H1 (cell line): ENCODE results near the gene AGBL5. TPM values are rescaled to one million over a fixed set of nuclear protein-coding genes. Genes with fewer than 3 reads are reported as not detected.

Source experiments
- CTCF ChIA-PET: fragments of 300-600 bp; sonication (Branson Sonifier 250); formaldehyde crosslinking; loops from one replicate; lab custom pipeline; 2021; ENCODE audit not compliant: partially characterized antibody; lab: Charles Lee
- POLR2A ChIA-PET: fragments of 300-600 bp; sonication (Branson Sonifier 250); formaldehyde crosslinking; loops from one replicate; lab custom pipeline; 2021; ENCODE audit warnings: inconsistent platforms; ENCODE audit not compliant: partially characterized antibody; lab: Charles Lee
- DNase-seq, 2 experiments: peaks; one replicate each; pipeline versions ENCODE4 v3.0.0 to v3.0.0-alpha.2; 2010 to 2022; ENCODE audit warnings: low spot score in 2 of 2, low read depth in 1 of 2, mixed read lengths in 1 of 2
- FAIRE-seq: peaks from 2 replicates; lab custom pipeline; 2011; peaks lifted over from hg19 to GRCh38; lab: Jason Lieb, UNC
- H2AFZ ChIP-seq: 2 replicates; pipeline ENCODE4 v1.8.1; 2012; ENCODE audit warnings: low read length, inconsistent platforms
- H2AK5ac ChIP-seq: 2 replicates; pipeline ENCODE4 v1.6.1; 2013; ENCODE audit warnings: low read depth, low read length
- H2BK120ac ChIP-seq: replicated peaks from 2 replicates; pipeline ENCODE3; 2013; ENCODE audit warnings: low read depth, low read length, inconsistent platforms
- H2BK12ac ChIP-seq: 2 replicates; pipeline ENCODE4 v1.6.1; 2013; ENCODE audit warnings: low read depth, low read length
- H2BK15ac ChIP-seq: 2 replicates; pipeline ENCODE4 v1.6.1; 2013; ENCODE audit warnings: low read length
- H2BK20ac ChIP-seq: 2 replicates; pipeline ENCODE4 v1.6.1; 2013; ENCODE audit warnings: low read length
- H2BK5ac ChIP-seq: 2 replicates; pipeline ENCODE4 v1.6.1; 2013; ENCODE audit warnings: low read depth, low read length
- H3K14ac ChIP-seq: 2 replicates; pipeline ENCODE4 v1.6.1; 2013; ENCODE audit warnings: inconsistent platforms; ENCODE audit not compliant: insufficient read length
- H3K18ac ChIP-seq: 2 replicates; pipeline ENCODE4 v1.6.1; 2013; ENCODE audit warnings: low read length; ENCODE audit errors: extremely low read depth
- H3K23ac ChIP-seq: 2 replicates; pipeline ENCODE4 v1.6.1; 2013; ENCODE audit warnings: inconsistent platforms; ENCODE audit not compliant: insufficient read length
- H3K23me2 ChIP-seq: 2 replicates; pipeline ENCODE4 v1.6.1; 2013; ENCODE audit warnings: low read depth, low read length
- H3K27ac ChIP-seq: 2 replicates; pipeline ENCODE4 v1.6.1; 2011; ENCODE audit warnings: low read depth, low read length, inconsistent platforms
- H3K27me3 ChIP-seq, 4 experiments: replicated peaks in 1 of 4; 1 replicate in 1 of 4; 2 replicates in 3 of 4; pipeline versions ENCODE4 v1.6.1 to v1.8.1; 2011 to 2013; ENCODE audit warnings: low read length in 3 of 4, mild to moderate bottlenecking in 3 of 4, inconsistent platforms in 2 of 4, mixed read lengths in 2 of 4, moderate library complexity in 1 of 4; ENCODE audit not compliant: control insufficient read depth in 3 of 4, insufficient read depth in 3 of 4; ENCODE audit errors: extremely low read depth in 1 of 4
- H3K36me3 ChIP-seq, 4 experiments: 2 replicates each; pipeline versions ENCODE4 v1.6.1 to v1.8.1; 2011 to 2013; ENCODE audit warnings: mild to moderate bottlenecking in 4 of 4, low read length in 3 of 4, moderate library complexity in 2 of 4, control low read depth in 1 of 4, inconsistent platforms in 1 of 4; ENCODE audit not compliant: insufficient read depth in 4 of 4, control insufficient read depth in 2 of 4
- H3K4ac ChIP-seq: replicated peaks from 2 replicates; pipeline ENCODE3; 2013; ENCODE audit warnings: low read length, low read depth, mixed read lengths, inconsistent platforms; ENCODE audit not compliant: insufficient read length
- H3K4me1 ChIP-seq, 4 experiments: replicated peaks in 1 of 4; 1 replicate in 1 of 4; 2 replicates in 3 of 4; pipeline versions ENCODE4 v1.6.1 to v1.8.1; 2011 to 2013; ENCODE audit warnings: low read length in 3 of 4, inconsistent platforms in 2 of 4, mixed read lengths in 1 of 4; ENCODE audit not compliant: insufficient read depth in 4 of 4, control insufficient read depth in 3 of 4
- H3K4me2 ChIP-seq, 2 experiments: 2 replicates each; pipeline versions ENCODE4 v1.6.1 to v1.8.1; 2011 to 2013; ENCODE audit warnings: low read depth in 2 of 2, low read length in 2 of 2, control low read depth in 1 of 2, inconsistent platforms in 1 of 2, mild to moderate bottlenecking in 1 of 2; ENCODE audit not compliant: insufficient read depth in 1 of 2
- H3K4me3 ChIP-seq, 4 experiments: fragments of 200-600, 300-600 bp in 1 of 4; sonication (generic), shearing (Covaris generic), sonication (Bioruptor Twin) in 1 of 4; 2 replicates each; pipeline versions ENCODE4 v1.5.1 to v1.8.1; 2011 to 2016; ENCODE audit warnings: low read length in 4 of 4, low read depth in 3 of 4, control low read depth in 2 of 4, inconsistent platforms in 2 of 4, mild to moderate bottlenecking in 2 of 4, mixed read lengths in 1 of 4, moderate library complexity in 1 of 4; ENCODE audit not compliant: insufficient read depth in 2 of 4; ENCODE audit errors: extremely low read depth in 1 of 4
- H3K56ac ChIP-seq: replicated peaks from 2 replicates; pipeline ENCODE3; 2013; ENCODE audit warnings: low read depth, mild to moderate bottlenecking, mixed read lengths, low read length, inconsistent platforms; ENCODE audit not compliant: insufficient read length
- H3K79me1 ChIP-seq: 2 replicates; pipeline ENCODE4 v1.6.1; 2013; ENCODE audit warnings: low read depth, low read length, control low read depth
- H3K79me2 ChIP-seq, 2 experiments: 2 replicates each; pipeline versions ENCODE4 v1.6.1 to v1.8.1; 2012 to 2013; ENCODE audit warnings: low read length in 2 of 2, mild to moderate bottlenecking in 2 of 2, inconsistent platforms in 1 of 2; ENCODE audit not compliant: insufficient read depth in 2 of 2, control insufficient read depth in 1 of 2
- H3K9ac ChIP-seq, 4 experiments: replicated peaks in 1 of 4; 1 replicate in 1 of 4; 2 replicates in 3 of 4; pipeline versions ENCODE4 v1.6.1 to v1.8.1; 2011 to 2013; ENCODE audit warnings: low read depth in 3 of 4, low read length in 3 of 4, control low read depth in 2 of 4, mild to moderate bottlenecking in 2 of 4, moderate library complexity in 2 of 4, inconsistent platforms in 1 of 4; ENCODE audit errors: extremely low read depth in 1 of 4
- H3K9me3 ChIP-seq, 2 experiments: 2 replicates each; pipeline versions ENCODE4 v1.6.1 to v1.8.1; 2012 to 2013; ENCODE audit warnings: mild to moderate bottlenecking in 2 of 2, moderate library complexity in 2 of 2, control low read depth in 1 of 2, inconsistent platforms in 1 of 2, low read depth in 1 of 2, low read length in 1 of 2, mixed read lengths in 1 of 2; ENCODE audit not compliant: insufficient read depth in 2 of 2
- H4K20me1 ChIP-seq, 2 experiments: replicated peaks in 1 of 2; 2 replicates each; pipeline versions ENCODE3 to v1.8.1; 2011 to 2013; ENCODE audit warnings: inconsistent platforms in 2 of 2, low read length in 2 of 2, mild to moderate bottlenecking in 1 of 2; ENCODE audit not compliant: insufficient read depth in 2 of 2, control insufficient read depth in 1 of 2
- H4K5ac ChIP-seq: 2 replicates; pipeline ENCODE4 v1.6.1; 2013; ENCODE audit warnings: low read length, low read depth, mixed read lengths, inconsistent platforms; ENCODE audit not compliant: insufficient read length
- H4K8ac ChIP-seq: 2 replicates; pipeline ENCODE4 v1.8.0; 2013; ENCODE audit warnings: mild to moderate bottlenecking, moderate library complexity, low read length, inconsistent platforms; ENCODE audit not compliant: insufficient read depth; ENCODE audit errors: extremely low read depth
- H4K91ac ChIP-seq: replicated peaks from 2 replicates; pipeline ENCODE3; 2013; ENCODE audit warnings: low read length, mixed read lengths, inconsistent platforms; ENCODE audit not compliant: insufficient read length
- CBX8 ChIP-seq: fragments of 300-800, 300-1000 bp; sonication (generic); IDR thresholded peaks from 2 replicates; pipeline ENCODE4 v1.7.1; 2016; ENCODE audit warnings: low read depth, low read length, borderline replicate concordance
- GABPA ChIP-seq: IDR thresholded peaks from 2 replicates; pipeline ENCODE4 v1.6.1; 2011; ENCODE audit warnings: mild to moderate bottlenecking, low read length, moderate library complexity, borderline replicate concordance; ENCODE audit not compliant: insufficient read depth
- NANOG ChIP-seq: IDR thresholded peaks from 2 replicates; pipeline ENCODE4 v1.6.1; 2011; ENCODE audit warnings: low read length, low read depth, mild to moderate bottlenecking, inconsistent platforms; ENCODE audit not compliant: insufficient read depth, poor library complexity, severe bottlenecking
- POLR2AphosphoS5 ChIP-seq: IDR thresholded peaks from 2 replicates; pipeline ENCODE4 v1.6.1; 2011; ENCODE audit warnings: low read depth, low read length
- RFX5 ChIP-seq: IDR thresholded peaks from 2 replicates; pipeline ENCODE4 v1.6.1; 2011; ENCODE audit warnings: low read depth, low read length, improper control_type of control experiment, borderline replicate concordance
- SP1 ChIP-seq: IDR thresholded peaks from 2 replicates; pipeline ENCODE4 v1.6.1; 2011; ENCODE audit warnings: low read depth, low read length
- SP2 ChIP-seq: IDR thresholded peaks from 2 replicates; pipeline ENCODE4 v1.6.1; 2012; ENCODE audit warnings: mild to moderate bottlenecking, low read length, inconsistent platforms
- SRF ChIP-seq: IDR thresholded peaks from 2 replicates; pipeline ENCODE4 v1.6.1; 2011; ENCODE audit warnings: mild to moderate bottlenecking, low read depth, low read length, moderate library complexity
- WGBS, 2 experiments: shearing (Covaris generic) in 1 of 2; methylation state at CpG; one replicate each; pipeline versions ENCODE4 v1.1.6 to v1.1.7; 2013 to 2015; ENCODE audit warnings: low lambda C conversion rate in 2 of 2, mixed read lengths in 2 of 2, inconsistent platforms in 1 of 2, low coverage in 1 of 2, missing lambda C conversion rate in 1 of 2; ENCODE audit not compliant: insufficient replicate concordance in 2 of 2, insufficient coverage in 1 of 2, insufficient read length in 1 of 2; ENCODE audit errors: extremely low coverage in 1 of 2, missing lambda C conversion rate in 1 of 2; 5-methylcytosine and 5-hydroxymethylcytosine counted together
- polyA plus RNA-seq, 7 experiments: library from polyadenylated mRNA; depleted of rRNA in 3 of 7; stranded (reverse) in 5 of 7; unstranded in 2 of 7; fragments of >200 nt in 5 of 7; fragments of 200-250 nt in 2 of 7; gene quantifications; 1 replicate in 5 of 7; 2 replicates in 1 of 7; 4 replicates in 1 of 7; pipeline versions ENCODE4 v1.2.1 to v1.2.3, GENCODE V29; 2011 to 2013; ENCODE audit warnings: missing spikeins in 2 of 7, mixed read lengths in 2 of 7
- total RNA-seq: library from RNA; stranded (reverse); fragmentation: NEBNext Ultra II Directional; extraction: Animal tissue kit (Norgen Biotek cat#: 25700); gene quantifications from 2 replicates; pipeline ENCODE4 v1.2.1, GENCODE V29; 2021
- TF ChIP-seq, protein P1 (sequence below): IDR thresholded peaks from 2 replicates; pipeline ENCODE4 v1.6.1; 2012; ENCODE audit warnings: low read length, inconsistent platforms

Gene AGBL5
- total and polyA plus RNA-seq, 2 of the 8 experiments (the other 6 are each of a cell fraction or from before 2014, with no cell fraction given), result 45.4 to 62.0 TPM

DNA sequence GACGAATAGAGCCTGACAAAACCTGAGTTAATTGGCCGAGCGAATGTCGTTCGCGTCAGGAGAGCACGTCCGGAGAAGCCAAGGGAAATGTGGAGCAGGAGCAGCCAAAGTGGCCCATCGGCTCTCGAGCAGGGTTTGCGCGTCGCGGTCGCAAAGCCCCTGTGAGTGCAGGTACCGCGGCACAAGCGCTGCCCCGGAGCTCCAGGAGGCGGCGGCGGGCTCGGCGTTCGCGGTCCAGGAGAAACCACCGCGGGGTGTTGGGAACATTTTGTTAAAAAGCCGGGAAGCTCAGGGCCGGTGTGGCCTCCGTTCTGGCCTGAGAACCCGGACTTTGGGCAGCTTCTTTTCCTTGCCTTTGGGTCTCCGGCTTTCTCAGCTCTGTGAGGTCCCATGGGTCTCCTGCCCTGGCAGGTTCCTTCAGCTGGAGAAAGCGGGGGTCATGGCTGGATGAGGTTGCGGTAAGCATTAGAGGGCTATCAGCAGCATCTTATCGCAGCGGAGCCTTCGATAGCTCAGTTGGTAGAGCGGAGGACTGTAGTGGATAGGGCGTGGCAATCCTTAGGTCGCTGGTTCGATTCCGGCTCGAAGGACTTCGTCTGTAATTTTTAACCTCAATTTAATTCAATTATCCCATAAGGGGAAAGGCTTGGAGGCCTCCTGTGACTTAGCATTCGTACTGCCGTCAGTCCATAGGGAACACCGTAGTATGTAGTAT lies 1.0 kb upstream of the AGBL5 start:
- Histone ChIP-seq H3K4ac (peak overlapping the region; percentile 98), H2BK15ac (no peak overlapping the region), H2BK20ac (no peak overlapping the region), H2AFZ (peak overlapping the region; percentile 67; the same call in 1 of the 2 replicates), H2AK5ac (no peak overlapping the region), H3K9me3 (no peaks in the 10 kb centered on the region), H3K14ac (no peak overlapping the region), H3K27ac (peak overlapping the region; percentile 64; the same call in 1 of the 2 replicates), H3K36me3 (peaks cover 9 to 19% (median 12%) of the 10 kb centered on the region in 4 experiments; a peak in 7 of 8 replicates), H4K8ac (peak overlapping the region; percentile 75), H3K9ac (peak overlapping the region in 3 of 4 experiments; percentile 42 to 61 (median 60); a peak in 6 of 7 replicates), H3K4me1 (no peaks in the 10 kb centered on the region; a peak in 4 of 7 replicates), H3K79me2 (no peaks in the 10 kb centered on the region), H3K4me3 (peak overlapping the region; percentile 80 to 88 (median 87)), H4K5ac (peak overlapping the region; percentile 70), H3K79me1 (no peaks in the 10 kb centered on the region), H3K4me2 (peak overlapping the region; percentile 72 to 95), H2BK120ac (peak overlapping the region; percentile 61), H3K27me3 (no peaks in the 10 kb centered on the region), H3K18ac (peak overlapping the region; percentile 19; the same call in 1 of the 2 replicates), H3K23ac (no peak overlapping the region), H2BK12ac (no peak overlapping the region), H4K91ac (peak overlapping the region; percentile 80), H2BK5ac (0 out of 2 replicates have a peak overlapping the region, but pooled peaks have one; percentile 40), H4K20me1 (no peaks in the 10 kb centered on the region), H3K56ac (peak overlapping the region; percentile 78), H3K23me2 (peaks cover 13% of the 10 kb centered on the region)
- peak; percentile 91 to 98 for DNase-seq
- WGBS, 2 experiments, result 3% methylated on average over 43 of the region's 48 CpGs; no CpG with 5 or more reads in 1 of the 2 experiments
- CTCF ChIA-PET, result interaction anchor here (0.7 to 18.3 kb wide), 11 partner anchors 18 to 204 kb away, joined by 3 to 160 read pairs (median 4); partner anchors contain the start of genes EMILIN1, KHK and OST4
- POLR2A ChIA-PET, result interaction anchor here (0.6 to 19.3 kb wide), 23 partner anchors 12 to 314 kb away, joined by 3 to 441 read pairs (median 4); partner anchors contain the start of genes CENPA, EMILIN1, OST4 and PREB
- peak; percentile 72 for FAIRE-seq
- TF ChIP-seq RFX5, result no peak
- no peak for TF ChIP-seq CBX8
- TF ChIP-seq, protein P1, sequence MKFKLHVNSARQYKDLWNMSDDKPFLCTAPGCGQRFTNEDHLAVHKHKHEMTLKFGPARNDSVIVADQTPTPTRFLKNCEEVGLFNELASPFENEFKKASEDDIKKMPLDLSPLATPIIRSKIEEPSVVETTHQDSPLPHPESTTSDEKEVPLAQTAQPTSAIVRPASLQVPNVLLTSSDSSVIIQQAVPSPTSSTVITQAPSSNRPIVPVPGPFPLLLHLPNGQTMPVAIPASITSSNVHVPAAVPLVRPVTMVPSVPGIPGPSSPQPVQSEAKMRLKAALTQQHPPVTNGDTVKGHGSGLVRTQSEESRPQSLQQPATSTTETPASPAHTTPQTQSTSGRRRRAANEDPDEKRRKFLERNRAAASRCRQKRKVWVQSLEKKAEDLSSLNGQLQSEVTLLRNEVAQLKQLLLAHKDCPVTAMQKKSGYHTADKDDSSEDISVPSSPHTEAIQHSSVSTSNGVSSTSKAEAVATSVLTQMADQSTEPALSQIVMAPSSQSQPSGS, result no peak
- TF ChIP-seq SP2, result no peak
- TF ChIP-seq POLR2AphosphoS5, result peak; percentile 34; the same call in 1 of the 2 replicates
- no peak for TF ChIP-seq SRF
- TF ChIP-seq SP1, result 0 out of 2 replicates have a peak, but pooled peaks have one; percentile 38
- TF ChIP-seq GABPA, result 0 out of 2 replicates have a peak, but pooled peaks have one; percentile 55
- no peak for TF ChIP-seq NANOG
